ENCODE results near the gene CALU. TPM values are rescaled to one million over a fixed set of nuclear protein-coding genes. Genes with fewer than 3 reads are reported as not detected.

CALU gene
- total RNA-seq, 2 donors from 2014 or later, result 76.2 to 87.8 TPM

DNA sequence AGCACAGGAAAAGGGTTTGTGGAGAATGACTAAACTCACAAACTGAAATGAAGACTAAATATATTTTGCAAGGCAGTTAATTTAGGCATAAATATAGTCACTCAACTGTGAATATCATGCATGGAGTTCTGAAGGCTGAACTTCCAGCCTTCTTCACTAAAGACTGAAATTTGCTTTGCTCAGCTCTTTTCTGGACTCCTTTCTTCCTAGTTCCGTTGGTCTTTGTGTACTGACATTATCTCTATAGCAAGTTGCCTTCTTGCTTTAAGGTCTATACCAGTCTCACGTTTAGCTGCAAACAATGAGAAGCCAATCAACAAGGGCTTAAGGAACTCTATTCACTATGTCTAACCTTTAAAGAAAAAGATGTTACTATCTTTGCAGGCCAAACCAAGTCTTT is 44.4 kb upstream of the CALU start:
- Histone ChIP-seq H3K27me3 (replicated peaks; ENCODE audit: insufficient read depth) (no peaks in the 10 kb centered on the region), H3K36me3 (no peaks in the 10 kb centered on the region), H3K4me3 (no peak overlapping the region), H3K4me1 (replicated peaks) (no peaks in the 10 kb centered on the region), H3K27ac (no peak overlapping the region), H3K9me3 (no peaks in the 10 kb centered on the region)
- 14% methylated on average over 2 of the region's 2 CpGs for WGBS
- intact Hi-C loops (cut with DNase I), result no loop called here
- no peak for DNase-seq (ENCODE audit: low spot score)
- TF ChIP-seq POLR2AphosphoS5 (IDR thresholded peaks at IDR 0.05), result no peak
- no peak for TF ChIP-seq POLR2A (IDR thresholded peaks at IDR 0.05)
- TF ChIP-seq, protein P1, sequence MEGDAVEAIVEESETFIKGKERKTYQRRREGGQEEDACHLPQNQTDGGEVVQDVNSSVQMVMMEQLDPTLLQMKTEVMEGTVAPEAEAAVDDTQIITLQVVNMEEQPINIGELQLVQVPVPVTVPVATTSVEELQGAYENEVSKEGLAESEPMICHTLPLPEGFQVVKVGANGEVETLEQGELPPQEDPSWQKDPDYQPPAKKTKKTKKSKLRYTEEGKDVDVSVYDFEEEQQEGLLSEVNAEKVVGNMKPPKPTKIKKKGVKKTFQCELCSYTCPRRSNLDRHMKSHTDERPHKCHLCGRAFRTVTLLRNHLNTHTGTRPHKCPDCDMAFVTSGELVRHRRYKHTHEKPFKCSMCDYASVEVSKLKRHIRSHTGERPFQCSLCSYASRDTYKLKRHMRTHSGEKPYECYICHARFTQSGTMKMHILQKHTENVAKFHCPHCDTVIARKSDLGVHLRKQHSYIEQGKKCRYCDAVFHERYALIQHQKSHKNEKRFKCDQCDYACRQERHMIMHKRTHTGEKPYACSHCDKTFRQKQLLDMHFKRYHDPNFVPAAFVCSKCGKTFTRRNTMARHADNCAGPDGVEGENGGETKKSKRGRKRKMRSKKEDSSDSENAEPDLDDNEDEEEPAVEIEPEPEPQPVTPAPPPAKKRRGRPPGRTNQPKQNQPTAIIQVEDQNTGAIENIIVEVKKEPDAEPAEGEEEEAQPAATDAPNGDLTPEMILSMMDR (IDR thresholded peaks at IDR 0.05), result no peak

GRCh38 chr7:128697302-128697905 is 41.8 kb upstream of the CALU start:
- H3K27ac ChIP-seq, result no peak overlapping the region
- intact Hi-C loops (cut with DNase I), result no loop called here
- no peaks in the 10 kb centered on the region for H3K9me3 ChIP-seq
- 4% methylated on average over 37 of the region's 37 CpGs for WGBS
- H3K27me3 ChIP-seq (replicated peaks; ENCODE audit: insufficient read depth), result no peaks in the 10 kb centered on the region
- no peaks in the 10 kb centered on the region for H3K36me3 ChIP-seq
- TF ChIP-seq POLR2AphosphoS5 (IDR thresholded peaks at IDR 0.05) (no peak), POLR2A (IDR thresholded peaks at IDR 0.05) (no peak)
- TF ChIP-seq, protein P1 (IDR thresholded peaks at IDR 0.05), result no peak
- H3K4me3 ChIP-seq, result peak overlapping the region in 1 of 2 donors; percentile 16
- no peaks in the 10 kb centered on the region for H3K4me1 ChIP-seq (replicated peaks)
- DNase-seq (ENCODE audit: low spot score), result no peak

- no peaks in the 10 kb centered on the region for H3K36me3 ChIP-seq
- H3K27ac ChIP-seq, result no peak overlapping the region
- H3K27me3 ChIP-seq (replicated peaks; ENCODE audit: insufficient read depth), result no peaks in the 10 kb centered on the region
- no peak for DNase-seq (ENCODE audit: low spot score)
- intact Hi-C loops (cut with DNase I), result no loop called here
- no peak overlapping the region for H3K4me3 ChIP-seq
- H3K4me1 ChIP-seq (replicated peaks), result no peaks in the 10 kb centered on the region
- WGBS, result 68% methylated on average over 3 of the region's 3 CpGs
- H3K9me3 ChIP-seq, result no peaks in the 10 kb centered on the region
- TF ChIP-seq, protein P1 (IDR thresholded peaks at IDR 0.05), result no peak
- no peak for TF ChIP-seq POLR2AphosphoS5 (IDR thresholded peaks at IDR 0.05)
- no peak for TF ChIP-seq POLR2A (IDR thresholded peaks at IDR 0.05)
Observed at GRCh38 chr7:128699196-128699712, 39.9 kb upstream of the CALU start.

- Histone ChIP-seq H3K4me1 (replicated peaks) (no peaks in the 10 kb centered on the region), H3K9me3 (no peaks in the 10 kb centered on the region), H3K4me3 (no peak overlapping the region), H3K36me3 (no peaks in the 10 kb centered on the region), H3K27ac (no peak overlapping the region), H3K27me3 (replicated peaks; ENCODE audit: insufficient read depth) (no peaks in the 10 kb centered on the region)
- intact Hi-C loops (cut with DNase I), result no loop called here
- no peak for DNase-seq (ENCODE audit: low spot score)
- no peak for TF ChIP-seq POLR2A (IDR thresholded peaks at IDR 0.05)
- TF ChIP-seq, protein P1 (IDR thresholded peaks at IDR 0.05), result no peak
- no peak for TF ChIP-seq POLR2AphosphoS5 (IDR thresholded peaks at IDR 0.05)
- 60% methylated on average over 1 of the region's 1 CpG for WGBS
Observed at GRCh38 chr7:128699895-128700294, 39.3 kb upstream of the CALU start.
